Stomach (tissue), 9 donors: Measurements from ENCODE around the gene THSD7A. TPM values are rescaled to one million over a fixed set of nuclear protein-coding genes. Genes with fewer than 3 reads are reported as not detected.

Experiments used
- DNase-seq, 2 donors: peaks; one replicate each; pipeline versions ENCODE4 v3.0.0 to v3.0.0-alpha.2; 2013 to 2019
- H3K27ac ChIP-seq, 5 donors: fragments of 200-600 bp in 4 of 5; sonication (generic) in 4 of 5; one replicate each; pipeline ENCODE4 v1.5.1; 2013 to 2019; ENCODE audit warnings: mild to moderate bottlenecking in 1 of 5, moderate library complexity in 1 of 5
- H3K27me3 ChIP-seq, 3 donors: fragments of 200-600 bp; sonication (generic); one replicate each; pipeline ENCODE4 v1.5.1; 2017 to 2019; ENCODE audit warnings: mixed run types in 1 of 3
- H3K36me3 ChIP-seq, 4 donors: fragments of 200-600 bp; sonication (generic); 1 replicate in 3 of 4; 2 replicates in 1 of 4; pipeline ENCODE4 v1.5.1; 2016 to 2019
- H3K4me1 ChIP-seq, 4 donors: fragments of 200-600 bp; sonication (generic); one replicate each; pipeline ENCODE4 v1.5.1; 2016 to 2019
- H3K4me3 ChIP-seq, 4 donors: fragments of 200-600 bp; sonication (generic) in 3 of 4; one replicate each; pipeline ENCODE4 v1.5.1; 2016 to 2019; ENCODE audit warnings: mild to moderate bottlenecking in 1 of 4
- H3K9me3 ChIP-seq, 4 donors: fragments of 200-600 bp; sonication (generic); one replicate each; pipeline ENCODE4 v1.5.1; 2016 to 2019
- CTCF ChIP-seq, 7 experiments: fragments of 450-650 bp in 4 of 7; fragments of 200-600 bp in 3 of 7; sonication (generic) in 3 of 7; IDR thresholded peaks; one replicate each; pipeline ENCODE4 v1.5.1; 2016 to 2019; ENCODE audit warnings: antibody characterized with exemption in 7 of 7, control low read depth in 2 of 7, mild to moderate bottlenecking in 1 of 7
- EP300 ChIP-seq: sonication (generic); formaldehyde crosslinking; IDR thresholded peaks from one replicate; pipeline ENCODE4 v1.6.1; 2017; ENCODE audit warnings: antibody characterized with exemption
- POLR2A ChIP-seq, 4 donors: fragments of 450-650 bp; IDR thresholded peaks; one replicate each; pipeline ENCODE4 v1.6.1; 2016; ENCODE audit warnings: antibody characterized with exemption in 4 of 4, control low read depth in 2 of 4, mild to moderate bottlenecking in 1 of 4, moderate library complexity in 1 of 4
- POLR2AphosphoS5 ChIP-seq, 3 donors: sonication (generic); formaldehyde crosslinking; IDR thresholded peaks; one replicate each; pipeline ENCODE4 v1.6.1; 2016; ENCODE audit warnings: antibody characterized with exemption in 3 of 3
- WGBS, 5 donors: extraction: QIAGEN DNeasy Blood & Tissue Kit in 3 of 5; methylation state at CpG; one replicate each; pipeline versions ENCODE4 v1.1.5 to v1.1.7; 2013 to 2018; 5-methylcytosine and 5-hydroxymethylcytosine counted together
- intact Hi-C: fragments of 100-400 bp; cut with DNase I; formaldehyde crosslinking; loops from one replicate; pipeline ENCODE4 v1.15.1; 2023; ENCODE audit warnings: low total_unique reads
- polyA plus RNA-seq, 3 donors: library from polyadenylated mRNA; stranded (reverse); fragments of 200-250 nt; gene quantifications; one replicate each; pipeline ENCODE4 v1.2.3, GENCODE V29; 2013
- total RNA-seq, 5 donors: library from RNA; depleted of rRNA; stranded (reverse); fragments of >200 nt; gene quantifications; one replicate each; pipeline versions ENCODE4 v1.1.0 to v1.2.3, GENCODE V29; 2014 to 2016
- donor health status: healthy with polysubstance abuse.
- donor health status: Bipolar disorder and iron deficiency.
- donor health status: healthy.

The THSD7A gene
- total and polyA plus RNA-seq, 8 donors = 0.06 to 13.2 (median 0.46) TPM; not detected in 1

- no peak for DNase-seq
- Histone ChIP-seq H3K36me3 (no peaks in the 10 kb centered on the region), H3K27ac (no peak overlapping the region), H3K27me3 (no peaks in the 10 kb centered on the region), H3K4me1 (peaks cover 0 to 7% (median 0%) of the 10 kb centered on the region in 4 donors), H3K9me3 (no peaks in the 10 kb centered on the region), H3K4me3 (no peak overlapping the region)
- 81 to 93% (median 92%) methylated on average over 1 of the region's 1 CpG for WGBS, 5 donors
- no peak for TF ChIP-seq CTCF (IDR thresholded peaks at IDR 0.05)
- TF ChIP-seq POLR2AphosphoS5 (IDR thresholded peaks at IDR 0.05) = no peak
- no peak for TF ChIP-seq EP300
- TF ChIP-seq POLR2A (IDR thresholded peaks at IDR 0.05) = no peak
- intact Hi-C loops = no loop called here
Observed at GRCh38 chr7:11727864-11728263, 104.1 kb downstream of the THSD7A start.

GRCh38 chr7:11726794-11727155 lies 105.2 kb downstream of the THSD7A start:
- TF ChIP-seq POLR2A (IDR thresholded peaks at IDR 0.05) (no peak), POLR2AphosphoS5 (IDR thresholded peaks at IDR 0.05) (peak in 1 of 3 donors; percentile 7)
- intact Hi-C loops = no loop called here
- DNase-seq = peak in 1 of 2 donors; percentile 74
- Histone ChIP-seq H3K4me1 (peaks cover 0 to 7% (median 0%) of the 10 kb centered on the region in 4 donors), H3K36me3 (no peaks in the 10 kb centered on the region), H3K9me3 (no peaks in the 10 kb centered on the region), H3K27me3 (no peaks in the 10 kb centered on the region), H3K27ac (no peak overlapping the region), H3K4me3 (no peak overlapping the region)
- 68 to 90% (median 84%) methylated on average over 6 of the region's 6 CpGs for WGBS, 5 donors

- no peaks in the 10 kb centered on the region for H3K36me3 ChIP-seq
- no peak overlapping the region for H3K27ac ChIP-seq
- no peak for TF ChIP-seq POLR2AphosphoS5 (IDR thresholded peaks at IDR 0.05)
- TF ChIP-seq EP300 = no peak
- no peak for TF ChIP-seq CTCF (IDR thresholded peaks at IDR 0.05)
- TF ChIP-seq POLR2A (IDR thresholded peaks at IDR 0.05) = no peak
- H3K27me3 ChIP-seq = no peaks in the 10 kb centered on the region
- peaks cover 0 to 7% (median 0%) of the 10 kb centered on the region in 4 donors for H3K4me1 ChIP-seq
- H3K4me3 ChIP-seq = no peak overlapping the region
- H3K9me3 ChIP-seq = no peaks in the 10 kb centered on the region
- WGBS, 5 donors = 71 to 88% (median 84%) methylated on average over 7 of the region's 7 CpGs
- peak in 1 of 2 donors; percentile 25 for DNase-seq
- intact Hi-C loops = no loop called here
Observed at GRCh38 chr7:11726001-11726793, 105.8 kb downstream of the THSD7A start.

GRCh38 chr7:11716185-11716584 lies 115.8 kb downstream of the THSD7A start:
- no peak overlapping the region for H3K27ac ChIP-seq
- intact Hi-C loops = no loop called here
- peak; percentile 11 to 54 for DNase-seq

More at GRCh38 chr7:11716185-11716584, 115.8 kb downstream of the THSD7A start:
- TF ChIP-seq POLR2AphosphoS5 (IDR thresholded peaks at IDR 0.05) (peak in 2 of 3 donors; percentile 15 to 34), POLR2A (IDR thresholded peaks at IDR 0.05) (no peak), CTCF (IDR thresholded peaks at IDR 0.05) (no peak), EP300 (no peak)
- Histone ChIP-seq H3K9me3 (no peaks in the 10 kb centered on the region), H3K4me3 (no peak overlapping the region), H3K27me3 (no peaks in the 10 kb centered on the region), H3K4me1 (peaks cover 0 to 10% (median 3%) of the 10 kb centered on the region in 4 donors), H3K36me3 (no peaks in the 10 kb centered on the region)
